OCI-M2 (cell line): ENCODE data around the gene FRAS1.
"Not testable (repeated sequence)": the region's sequence is repeated elsewhere in the genome, so short reads cannot be mapped to it uniquely, and the experiment has no call there.

Source experiments
- DNase-seq: peaks from one replicate; lab custom pipeline; 2025; ENCODE audit not compliant: unreplicated experiment; lab: John Stamatoyannopoulos, UW

FRAS1 gene

GRCh38 chr4:78267790-78268189, 210.7 kb downstream of the FRAS1 start:
- DNase-seq: no peak

DNA sequence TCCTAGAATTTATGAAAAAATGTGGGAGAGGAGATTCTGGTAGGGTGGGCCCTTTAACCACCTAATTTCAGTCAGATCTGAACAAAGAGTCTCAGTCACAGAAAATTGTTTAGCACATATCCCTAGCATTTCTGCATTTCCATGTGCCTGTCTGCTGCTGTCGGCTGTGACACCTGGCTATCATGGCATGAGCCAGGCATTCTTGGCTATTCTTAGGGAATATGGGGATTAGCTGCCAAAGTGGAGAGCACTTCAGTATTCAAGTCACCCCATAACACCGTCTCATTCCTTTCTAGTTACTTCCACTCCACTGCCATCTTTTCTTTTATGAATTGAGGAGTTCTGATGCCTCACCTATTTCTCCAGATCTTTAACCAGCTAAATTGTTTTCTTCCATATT, 211.5 kb downstream of the FRAS1 start:
- no peak for DNase-seq

GRCh38 chr4:78275450-78275849, 218.3 kb downstream of the FRAS1 start:
- DNase-seq: not testable (repeated sequence)

DNA sequence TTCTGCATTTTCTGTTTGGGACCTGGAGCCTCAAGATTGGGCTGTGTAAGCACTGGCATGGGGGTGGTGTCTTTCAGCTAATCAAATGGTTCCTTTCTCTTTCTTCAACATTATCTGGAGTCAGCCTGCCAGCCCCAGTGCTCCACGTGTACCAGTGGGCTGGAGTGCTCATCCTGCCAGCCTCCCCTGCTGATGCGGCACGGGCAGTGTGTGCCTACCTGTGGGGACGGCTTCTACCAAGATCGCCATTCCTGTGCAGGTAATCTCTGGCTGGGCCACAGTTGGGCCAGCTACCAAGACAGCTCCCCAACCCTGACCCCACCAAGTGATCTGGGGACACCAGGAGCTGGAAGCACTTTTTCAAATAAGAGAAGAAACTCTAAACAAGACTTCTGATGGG, 229.2 kb downstream of the FRAS1 start:
- DNase-seq: no peak

DNA sequence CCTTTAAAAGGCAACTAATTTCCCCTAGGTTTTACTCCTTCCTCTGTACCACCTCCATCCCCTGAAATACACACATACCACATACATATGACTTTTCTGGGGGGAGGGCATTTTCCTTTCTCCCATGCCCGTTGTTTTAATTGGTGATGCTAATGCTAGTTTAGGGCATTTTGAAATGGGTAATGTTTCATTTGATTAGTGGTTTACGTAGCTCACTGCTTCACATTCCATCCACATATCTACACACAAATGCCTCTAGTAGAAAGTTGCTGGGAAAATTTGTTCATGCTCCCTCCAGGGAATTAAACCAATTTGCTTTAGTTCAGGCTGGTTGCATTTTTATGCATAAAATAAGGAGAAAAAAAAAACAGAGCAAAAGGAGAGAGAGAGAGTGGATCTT, 231.2 kb downstream of the FRAS1 start:
- DNase-seq: no peak

GRCh38 chr4:78291277-78291676, 234.2 kb downstream of the FRAS1 start:
- DNase-seq: no peak

DNA sequence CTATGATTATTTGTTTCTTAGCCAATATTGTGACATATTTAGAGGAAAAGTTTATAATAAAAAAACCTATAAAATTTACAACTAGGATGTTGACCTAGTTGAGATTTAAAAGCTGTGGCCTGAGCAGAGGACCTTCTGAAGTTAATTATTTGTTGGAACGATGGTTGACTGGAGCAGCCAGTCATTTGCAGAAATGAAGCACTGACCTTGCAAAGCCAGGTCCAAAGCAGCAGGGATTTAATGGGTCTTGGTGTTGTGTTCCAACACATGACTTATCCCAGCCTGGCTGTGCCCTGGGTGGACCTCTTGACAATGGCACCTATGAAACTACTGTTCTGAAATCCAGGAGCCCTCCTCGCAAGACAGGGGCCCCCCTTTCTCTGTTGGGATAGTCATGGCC, 235.2 kb downstream of the FRAS1 start:
- DNase-seq: no peak

- DNase-seq: no peak
Observed at GRCh38 chr4:78292856-78293255, 235.7 kb downstream of the FRAS1 start.

DNA sequence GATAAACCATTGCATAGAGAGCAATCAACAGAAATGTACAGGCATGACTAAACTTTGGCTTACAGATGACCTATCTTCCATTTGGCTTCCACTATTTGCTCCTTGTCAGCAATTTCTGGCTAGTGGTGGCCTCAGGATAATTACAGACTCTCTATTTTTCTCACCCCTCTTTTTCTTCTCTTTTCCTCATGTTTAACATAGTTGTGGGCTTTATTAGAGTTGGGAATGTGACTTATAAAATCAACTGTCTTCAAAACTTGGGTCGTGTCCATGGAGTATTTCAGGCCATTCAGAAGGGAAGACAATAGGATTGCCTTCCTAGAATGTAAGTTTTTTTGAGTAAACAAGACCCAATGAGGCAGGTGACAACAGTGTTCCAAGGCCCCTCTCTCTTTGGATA, 236.2 kb downstream of the FRAS1 start:
- DNase-seq: no peak

DNA sequence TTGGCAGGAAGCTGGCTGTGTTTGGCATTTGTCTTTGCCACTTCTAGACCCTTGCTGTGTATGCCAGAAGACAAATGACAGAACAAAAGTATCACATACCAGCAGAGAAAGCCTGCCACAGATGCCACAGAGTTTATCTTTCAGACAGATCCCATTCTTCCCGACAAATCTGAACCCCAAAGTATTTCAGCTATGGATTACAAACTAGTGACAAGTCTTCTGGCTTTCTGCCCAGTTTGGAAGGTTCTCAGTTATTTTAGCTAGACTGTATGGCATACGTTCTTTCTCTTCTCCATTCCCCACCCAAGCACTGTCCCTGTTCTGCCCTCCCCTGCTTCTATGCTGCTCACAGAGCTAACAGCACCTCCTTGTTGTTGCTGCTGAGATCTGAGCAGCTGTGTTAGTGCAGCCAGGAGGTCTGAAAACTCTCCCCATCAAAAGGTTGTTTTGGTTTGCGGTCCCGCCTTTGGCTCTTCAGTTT, 236.7 kb downstream of the FRAS1 start:
- no peak for DNase-seq

- DNase-seq: no peak
Observed at GRCh38 chr4:78296261-78296660, 239.1 kb downstream of the FRAS1 start.

DNA sequence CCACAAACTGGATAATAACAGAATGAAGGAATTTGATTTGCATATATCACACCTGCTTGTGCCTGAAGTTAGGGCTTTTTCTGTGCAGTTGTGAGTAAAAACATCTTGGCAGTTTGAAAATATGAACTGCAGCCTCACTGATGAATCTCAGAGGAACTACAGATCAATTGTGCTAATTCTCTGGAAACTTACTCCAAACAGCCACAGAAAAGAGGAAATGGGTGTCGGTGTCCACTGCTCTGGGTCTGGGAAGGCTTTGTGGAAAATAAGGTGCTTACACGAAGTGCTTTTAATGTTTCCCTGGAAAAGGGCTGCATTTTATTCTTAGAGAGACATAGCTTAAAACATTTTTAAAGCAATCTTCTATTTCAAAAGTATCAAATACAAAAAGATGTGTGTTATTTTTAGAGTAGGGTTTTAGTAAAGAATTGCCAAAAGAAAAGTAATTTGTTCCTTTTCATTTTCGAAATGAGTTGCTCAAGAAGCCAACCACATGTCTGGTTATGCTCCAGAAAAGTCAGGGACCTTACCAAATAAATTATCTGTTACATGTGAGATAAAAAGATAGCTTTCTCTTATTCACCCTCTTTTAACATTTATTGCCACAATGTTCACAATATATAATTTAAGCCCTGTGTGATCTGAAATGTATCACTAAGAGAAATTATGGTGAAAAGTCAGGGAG, 240.1 kb downstream of the FRAS1 start:
- DNase-seq: no peak

GRCh38 chr4:78298618-78299017, 241.5 kb downstream of the FRAS1 start:
- DNase-seq: no peak

DNA sequence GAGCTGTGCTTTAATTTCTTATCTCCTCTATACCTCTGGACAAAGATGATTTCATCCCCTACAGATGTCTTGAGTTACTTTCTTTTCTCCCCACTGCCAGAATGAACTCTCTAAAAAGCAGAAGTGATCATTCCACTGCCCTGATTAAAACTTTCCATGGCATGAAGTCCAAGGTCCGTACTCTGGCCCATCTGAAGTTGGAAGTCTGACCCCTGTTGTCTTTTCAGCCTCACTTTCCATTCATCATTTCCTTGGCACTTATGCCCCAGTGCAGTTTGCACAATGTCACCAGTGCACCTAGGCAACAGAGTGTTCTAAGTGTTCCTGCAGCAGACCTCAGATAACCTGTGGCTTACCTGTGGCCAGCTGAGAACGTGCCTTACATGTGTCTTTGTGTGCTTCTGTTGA, 242.4 kb downstream of the FRAS1 start:
- DNase-seq: no peak

DNA sequence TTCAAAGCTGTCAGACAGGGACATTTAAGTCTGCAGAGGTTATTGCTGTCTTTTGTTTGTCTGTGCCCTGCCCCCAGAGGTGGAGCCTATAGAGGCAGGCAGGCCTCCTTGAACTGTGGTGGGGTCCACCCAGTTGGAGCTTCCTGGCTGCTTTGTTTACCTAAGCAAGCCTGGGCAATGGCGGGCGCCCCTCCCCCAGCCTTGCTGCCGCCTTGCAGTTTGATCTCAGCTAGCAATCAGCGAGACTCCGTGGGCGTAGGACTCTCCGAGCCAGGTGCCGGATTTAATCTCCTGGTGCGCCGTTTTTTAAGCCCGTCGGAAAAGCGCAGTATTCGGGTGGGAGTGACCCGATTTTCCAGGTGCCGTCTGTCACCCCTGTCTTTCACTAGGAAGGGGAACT, 250.1 kb downstream of the FRAS1 start:
- not testable (repeated sequence) for DNase-seq

DNA sequence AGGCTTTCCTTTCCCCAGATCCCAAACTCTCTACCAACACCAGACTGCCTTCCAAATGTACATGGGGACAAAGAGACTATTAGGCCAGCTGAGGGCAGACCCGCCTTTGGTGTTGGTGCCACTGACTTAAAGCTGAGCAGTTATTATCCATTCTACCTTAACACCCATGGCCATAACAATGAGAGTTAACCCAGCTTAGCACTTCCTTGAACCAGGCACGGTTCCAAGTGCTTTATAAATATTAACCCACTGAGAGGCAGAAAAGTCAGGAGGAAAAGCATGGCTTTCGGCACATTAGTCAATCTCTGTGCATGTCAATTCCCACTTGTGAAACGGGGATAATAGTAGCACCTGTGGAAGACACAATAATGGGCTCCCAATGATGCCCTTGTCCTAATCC, 251.4 kb downstream of the FRAS1 start:
- no peak for DNase-seq

DNA sequence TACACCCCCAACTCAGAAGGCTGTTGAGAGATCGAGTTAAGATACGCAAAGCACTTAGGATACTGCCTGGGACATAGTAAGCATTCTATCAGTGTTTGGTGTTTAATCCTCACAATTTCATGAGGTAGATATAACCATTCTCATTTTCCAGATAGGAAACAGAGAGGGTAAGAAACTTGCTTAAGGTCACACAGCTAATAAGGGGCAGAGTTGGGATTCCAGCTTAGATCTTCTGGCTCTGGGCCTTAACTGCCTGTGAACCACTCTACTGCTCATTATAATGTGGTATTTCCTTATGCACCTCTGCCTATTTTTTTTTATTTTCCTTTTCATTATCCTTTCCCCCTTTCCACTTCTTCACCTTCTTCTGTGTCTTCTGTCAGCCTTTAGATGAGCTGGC, 252.2 kb downstream of the FRAS1 start:
- DNase-seq: no peak

GRCh38 chr4:78310007-78310739, 253.1 kb downstream of the FRAS1 start:
- no peak for DNase-seq

- DNase-seq: no peak
Observed at GRCh38 chr4:78310740-78311115, 253.6 kb downstream of the FRAS1 start.

- DNase-seq: no peak
Observed at GRCh38 chr4:78311306-78311705, 254.2 kb downstream of the FRAS1 start.

- DNase-seq: no peak
Observed at GRCh38 chr4:78312989-78313753, 256.0 kb downstream of the FRAS1 start.

GRCh38 chr4:78313754-78314120, 256.6 kb downstream of the FRAS1 start:
- DNase-seq: no peak
